H1 (cell line): ENCODE data around the gene FKBP10. TPM values are rescaled to one million over a fixed set of nuclear protein-coding genes. Genes with fewer than 3 reads are reported as not detected.

ENCODE experiments used
- CTCF ChIA-PET: fragments of 300-600 bp; sonication (Branson Sonifier 250); formaldehyde crosslinking; loops from one replicate; lab custom pipeline; 2021; ENCODE audit not compliant: partially characterized antibody; lab: Charles Lee
- POLR2A ChIA-PET: fragments of 300-600 bp; sonication (Branson Sonifier 250); formaldehyde crosslinking; loops from one replicate; lab custom pipeline; 2021; ENCODE audit warnings: inconsistent platforms; ENCODE audit not compliant: partially characterized antibody; lab: Charles Lee
- DNase-seq, 2 experiments: peaks; one replicate each; pipeline versions ENCODE4 v3.0.0 to v3.0.0-alpha.2; 2010 to 2022; ENCODE audit warnings: low spot score in 2 of 2, low read depth in 1 of 2, mixed read lengths in 1 of 2
- FAIRE-seq: peaks from 2 replicates; lab custom pipeline; 2011; peaks lifted over from hg19 to GRCh38; lab: Jason Lieb, UNC
- H2AFZ ChIP-seq: 2 replicates; pipeline ENCODE4 v1.8.1; 2012; ENCODE audit warnings: low read length, inconsistent platforms
- H2AK5ac ChIP-seq: 2 replicates; pipeline ENCODE4 v1.6.1; 2013; ENCODE audit warnings: low read depth, low read length
- H2BK120ac ChIP-seq: replicated peaks from 2 replicates; pipeline ENCODE3; 2013; ENCODE audit warnings: low read depth, low read length, inconsistent platforms
- H2BK12ac ChIP-seq: 2 replicates; pipeline ENCODE4 v1.6.1; 2013; ENCODE audit warnings: low read depth, low read length
- H2BK15ac ChIP-seq: 2 replicates; pipeline ENCODE4 v1.6.1; 2013; ENCODE audit warnings: low read length
- H2BK20ac ChIP-seq: 2 replicates; pipeline ENCODE4 v1.6.1; 2013; ENCODE audit warnings: low read length
- H2BK5ac ChIP-seq: 2 replicates; pipeline ENCODE4 v1.6.1; 2013; ENCODE audit warnings: low read depth, low read length
- H3K14ac ChIP-seq: 2 replicates; pipeline ENCODE4 v1.6.1; 2013; ENCODE audit warnings: inconsistent platforms; ENCODE audit not compliant: insufficient read length
- H3K18ac ChIP-seq: 2 replicates; pipeline ENCODE4 v1.6.1; 2013; ENCODE audit warnings: low read length; ENCODE audit errors: extremely low read depth
- H3K23ac ChIP-seq: 2 replicates; pipeline ENCODE4 v1.6.1; 2013; ENCODE audit warnings: inconsistent platforms; ENCODE audit not compliant: insufficient read length
- H3K23me2 ChIP-seq: 2 replicates; pipeline ENCODE4 v1.6.1; 2013; ENCODE audit warnings: low read depth, low read length
- H3K27ac ChIP-seq: 2 replicates; pipeline ENCODE4 v1.6.1; 2011; ENCODE audit warnings: low read depth, low read length, inconsistent platforms
- H3K27me3 ChIP-seq, 4 experiments: replicated peaks in 1 of 4; 1 replicate in 1 of 4; 2 replicates in 3 of 4; pipeline versions ENCODE4 v1.6.1 to v1.8.1; 2011 to 2013; ENCODE audit warnings: low read length in 3 of 4, mild to moderate bottlenecking in 3 of 4, inconsistent platforms in 2 of 4, mixed read lengths in 2 of 4, moderate library complexity in 1 of 4; ENCODE audit not compliant: control insufficient read depth in 3 of 4, insufficient read depth in 3 of 4; ENCODE audit errors: extremely low read depth in 1 of 4
- H3K36me3 ChIP-seq, 4 experiments: 2 replicates each; pipeline versions ENCODE4 v1.6.1 to v1.8.1; 2011 to 2013; ENCODE audit warnings: mild to moderate bottlenecking in 4 of 4, low read length in 3 of 4, moderate library complexity in 2 of 4, control low read depth in 1 of 4, inconsistent platforms in 1 of 4; ENCODE audit not compliant: insufficient read depth in 4 of 4, control insufficient read depth in 2 of 4
- H3K4ac ChIP-seq: replicated peaks from 2 replicates; pipeline ENCODE3; 2013; ENCODE audit warnings: low read length, low read depth, mixed read lengths, inconsistent platforms; ENCODE audit not compliant: insufficient read length
- H3K4me1 ChIP-seq, 4 experiments: replicated peaks in 1 of 4; 1 replicate in 1 of 4; 2 replicates in 3 of 4; pipeline versions ENCODE4 v1.6.1 to v1.8.1; 2011 to 2013; ENCODE audit warnings: low read length in 3 of 4, inconsistent platforms in 2 of 4, mixed read lengths in 1 of 4; ENCODE audit not compliant: insufficient read depth in 4 of 4, control insufficient read depth in 3 of 4
- H3K4me2 ChIP-seq, 2 experiments: 2 replicates each; pipeline versions ENCODE4 v1.6.1 to v1.8.1; 2011 to 2013; ENCODE audit warnings: low read depth in 2 of 2, low read length in 2 of 2, control low read depth in 1 of 2, inconsistent platforms in 1 of 2, mild to moderate bottlenecking in 1 of 2; ENCODE audit not compliant: insufficient read depth in 1 of 2
- H3K4me3 ChIP-seq, 4 experiments: fragments of 200-600, 300-600 bp in 1 of 4; sonication (generic), shearing (Covaris generic), sonication (Bioruptor Twin) in 1 of 4; 2 replicates each; pipeline versions ENCODE4 v1.5.1 to v1.8.1; 2011 to 2016; ENCODE audit warnings: low read length in 4 of 4, low read depth in 3 of 4, control low read depth in 2 of 4, inconsistent platforms in 2 of 4, mild to moderate bottlenecking in 2 of 4, mixed read lengths in 1 of 4, moderate library complexity in 1 of 4; ENCODE audit not compliant: insufficient read depth in 2 of 4; ENCODE audit errors: extremely low read depth in 1 of 4
- H3K56ac ChIP-seq: replicated peaks from 2 replicates; pipeline ENCODE3; 2013; ENCODE audit warnings: low read depth, mild to moderate bottlenecking, mixed read lengths, low read length, inconsistent platforms; ENCODE audit not compliant: insufficient read length
- H3K79me1 ChIP-seq: 2 replicates; pipeline ENCODE4 v1.6.1; 2013; ENCODE audit warnings: low read depth, low read length, control low read depth
- H3K79me2 ChIP-seq, 2 experiments: 2 replicates each; pipeline versions ENCODE4 v1.6.1 to v1.8.1; 2012 to 2013; ENCODE audit warnings: low read length in 2 of 2, mild to moderate bottlenecking in 2 of 2, inconsistent platforms in 1 of 2; ENCODE audit not compliant: insufficient read depth in 2 of 2, control insufficient read depth in 1 of 2
- H3K9ac ChIP-seq, 4 experiments: replicated peaks in 1 of 4; 1 replicate in 1 of 4; 2 replicates in 3 of 4; pipeline versions ENCODE4 v1.6.1 to v1.8.1; 2011 to 2013; ENCODE audit warnings: low read depth in 3 of 4, low read length in 3 of 4, control low read depth in 2 of 4, mild to moderate bottlenecking in 2 of 4, moderate library complexity in 2 of 4, inconsistent platforms in 1 of 4; ENCODE audit errors: extremely low read depth in 1 of 4
- H3K9me3 ChIP-seq, 2 experiments: 2 replicates each; pipeline versions ENCODE4 v1.6.1 to v1.8.1; 2012 to 2013; ENCODE audit warnings: mild to moderate bottlenecking in 2 of 2, moderate library complexity in 2 of 2, control low read depth in 1 of 2, inconsistent platforms in 1 of 2, low read depth in 1 of 2, low read length in 1 of 2, mixed read lengths in 1 of 2; ENCODE audit not compliant: insufficient read depth in 2 of 2
- H4K20me1 ChIP-seq, 2 experiments: replicated peaks in 1 of 2; 2 replicates each; pipeline versions ENCODE3 to v1.8.1; 2011 to 2013; ENCODE audit warnings: inconsistent platforms in 2 of 2, low read length in 2 of 2, mild to moderate bottlenecking in 1 of 2; ENCODE audit not compliant: insufficient read depth in 2 of 2, control insufficient read depth in 1 of 2
- H4K5ac ChIP-seq: 2 replicates; pipeline ENCODE4 v1.6.1; 2013; ENCODE audit warnings: low read length, low read depth, mixed read lengths, inconsistent platforms; ENCODE audit not compliant: insufficient read length
- H4K8ac ChIP-seq: 2 replicates; pipeline ENCODE4 v1.8.0; 2013; ENCODE audit warnings: mild to moderate bottlenecking, moderate library complexity, low read length, inconsistent platforms; ENCODE audit not compliant: insufficient read depth; ENCODE audit errors: extremely low read depth
- H4K91ac ChIP-seq: replicated peaks from 2 replicates; pipeline ENCODE3; 2013; ENCODE audit warnings: low read length, mixed read lengths, inconsistent platforms; ENCODE audit not compliant: insufficient read length
- ATF3 ChIP-seq: IDR thresholded peaks from 2 replicates; pipeline ENCODE4 v1.6.1; 2011; ENCODE audit warnings: low read depth, mild to moderate bottlenecking, low read length; ENCODE audit not compliant: insufficient read depth
- KDM4A ChIP-seq: IDR thresholded peaks from one replicate; pipeline ENCODE4 v1.7.1; 2012; ENCODE audit warnings: low read depth, mild to moderate bottlenecking, moderate library complexity, low read length, inconsistent platforms; ENCODE audit not compliant: severe bottlenecking
- SIX5 ChIP-seq: IDR thresholded peaks from 2 replicates; pipeline ENCODE4 v1.6.1; 2011; ENCODE audit warnings: mild to moderate bottlenecking, low read depth, low read length
- WGBS, 2 experiments: shearing (Covaris generic) in 1 of 2; methylation state at CpG; one replicate each; pipeline versions ENCODE4 v1.1.6 to v1.1.7; 2013 to 2015; ENCODE audit warnings: low lambda C conversion rate in 2 of 2, mixed read lengths in 2 of 2, inconsistent platforms in 1 of 2, low coverage in 1 of 2, missing lambda C conversion rate in 1 of 2; ENCODE audit not compliant: insufficient replicate concordance in 2 of 2, insufficient coverage in 1 of 2, insufficient read length in 1 of 2; ENCODE audit errors: extremely low coverage in 1 of 2, missing lambda C conversion rate in 1 of 2; 5-methylcytosine and 5-hydroxymethylcytosine counted together
- polyA plus RNA-seq, 7 experiments: library from polyadenylated mRNA; depleted of rRNA in 3 of 7; stranded (reverse) in 5 of 7; unstranded in 2 of 7; fragments of >200 nt in 5 of 7; fragments of 200-250 nt in 2 of 7; gene quantifications; 1 replicate in 5 of 7; 2 replicates in 1 of 7; 4 replicates in 1 of 7; pipeline versions ENCODE4 v1.2.1 to v1.2.3, GENCODE V29; 2011 to 2013; ENCODE audit warnings: missing spikeins in 2 of 7, mixed read lengths in 2 of 7
- total RNA-seq: library from RNA; stranded (reverse); fragmentation: NEBNext Ultra II Directional; extraction: Animal tissue kit (Norgen Biotek cat#: 25700); gene quantifications from 2 replicates; pipeline ENCODE4 v1.2.1, GENCODE V29; 2021

FKBP10 gene
- total and polyA plus RNA-seq, 2 of the 8 experiments (the other 6 are each of a cell fraction or from before 2014, with no cell fraction given), result 173 to 283 TPM

GRCh38 chr17:41870097-41870496, 57.3 kb downstream of the FKBP10 start:
- Histone ChIP-seq H2BK20ac (no peak overlapping the region), H4K8ac (no peak overlapping the region), H4K91ac (no peak overlapping the region), H3K79me2 (no peaks in the 10 kb centered on the region), H3K56ac (no peak overlapping the region), H2BK120ac (no peak overlapping the region), H3K23me2 (no peaks in the 10 kb centered on the region), H4K20me1 (peaks cover 0 to 11% of the 10 kb centered on the region in 2 experiments), H3K27ac (no peak overlapping the region), H3K79me1 (no peaks in the 10 kb centered on the region; the same call in 1 of the 2 replicates), H4K5ac (no peak overlapping the region), H3K36me3 (peaks cover 34 to 75% (median 70%) of the 10 kb centered on the region in 4 experiments), H3K9ac (no peak overlapping the region), H3K18ac (no peak overlapping the region), H2BK5ac (no peak overlapping the region), H2AFZ (no peak overlapping the region), H3K4me1 (no peaks in the 10 kb centered on the region), H3K4ac (no peak overlapping the region), H3K14ac (no peak overlapping the region), H3K4me3 (no peak overlapping the region)
- 93% methylated on average over 2 of the region's 2 CpGs; no CpG with 5 or more reads in 1 of the 2 experiments for WGBS, 2 experiments
- FAIRE-seq, result no peak
- no peak for TF ChIP-seq KDM4A
- no peak for TF ChIP-seq ATF3
- TF ChIP-seq SIX5, result no peak
- TF ChIP-seq, all 59 proteins: peak for 0
- no peak overlapping the region for H3K4me2 ChIP-seq
- no peak overlapping the region for H3K23ac ChIP-seq
- H2AK5ac ChIP-seq, result no peak overlapping the region
- DNase-seq, result no peak
- H2BK15ac ChIP-seq, result no peak overlapping the region
- H3K27me3 ChIP-seq, result no peaks in the 10 kb centered on the region
- CTCF ChIA-PET, result interaction anchor here (0.6 to 1.2 kb wide), 2 partner anchors 17 to 45 kb away, joined by 3 read pairs; no protein-coding TSS in a partner anchor
- no peak overlapping the region for H2BK12ac ChIP-seq
- POLR2A ChIA-PET, result interaction anchor here (2.1 kb wide), 1 partner anchor 50 kb away, joined by 5 read pairs; no protein-coding TSS in a partner anchor
- H3K9me3 ChIP-seq, result no peaks in the 10 kb centered on the region
